GM12878 (cell line): ENCODE data around the gene SLC2A5. TPM values are rescaled to one million over a fixed set of nuclear protein-coding genes. Genes with fewer than 3 reads are reported as not detected.

ENCODE experiments used
- E4F1 ChIP-seq: fragments of 450-650 bp; IDR thresholded peaks from 2 replicates; pipeline ENCODE4 v1.6.1; 2018; ENCODE audit warnings: borderline replicate concordance, mild to moderate bottlenecking; ENCODE audit not compliant: partially characterized antibody
- ESRRA ChIP-seq: IDR thresholded peaks from 2 replicates; pipeline ENCODE4 v1.6.1; 2012; ENCODE audit warnings: mild to moderate bottlenecking, low read length, improper control_type of control experiment
- FOXK2 ChIP-seq: fragments of 450-650 bp; IDR thresholded peaks from 2 replicates; pipeline ENCODE4 v1.6.1; 2017; ENCODE audit warnings: mild to moderate bottlenecking, moderate library complexity
- HDGF ChIP-seq: fragments of 450-650 bp; IDR thresholded peaks from 2 replicates; pipeline ENCODE4 v1.6.1; 2016; ENCODE audit warnings: antibody characterized with exemption
- IRF3 ChIP-seq: fragments of 450-650 bp; IDR thresholded peaks from 2 replicates; pipeline ENCODE4 v1.6.1; 2014; ENCODE audit warnings: mild to moderate bottlenecking
- IRF5 ChIP-seq: fragments of 450-650 bp; IDR thresholded peaks from 2 replicates; pipeline ENCODE4 v1.6.1; 2017; ENCODE audit warnings: borderline replicate concordance
- NFXL1 ChIP-seq: fragments of 450-650 bp; IDR thresholded peaks from 2 replicates; pipeline ENCODE4 v1.6.1; 2017; ENCODE audit warnings: antibody characterized with exemption, mild to moderate bottlenecking, borderline replicate concordance
- NFYB ChIP-seq: IDR thresholded peaks from 2 replicates; pipeline ENCODE4 v1.6.1; 2011; ENCODE audit warnings: low read depth, mild to moderate bottlenecking, low read length, improper control_type of control experiment, moderate library complexity; ENCODE audit not compliant: insufficient read depth
- NR2C1 ChIP-seq: fragments of 450-650 bp; IDR thresholded peaks from 2 replicates; pipeline ENCODE4 v1.6.1; 2017; ENCODE audit warnings: antibody characterized with exemption, mild to moderate bottlenecking, moderate library complexity
- PRDM15 ChIP-seq: fragments of 450-650 bp; formaldehyde crosslinking; IDR thresholded peaks from 2 replicates; pipeline ENCODE4 v1.4.0; 2020; ENCODE audit warnings: mild to moderate bottlenecking, moderate library complexity
- RCOR1 ChIP-seq: conservative IDR thresholded peaks from 2 replicates; pipeline ENCODE4 v1.6.1; 2012; ENCODE audit warnings: low read depth, low read length, improper control_type of control experiment
- SMAD5 ChIP-seq: IDR thresholded peaks from 2 replicates; pipeline ENCODE4 v1.6.1; 2016; ENCODE audit warnings: antibody characterized with exemption, low read depth
- SMC3 ChIP-seq: IDR thresholded peaks from 2 replicates; pipeline ENCODE4 v1.6.1; 2011; ENCODE audit warnings: low read length, improper control_type of control experiment, borderline replicate concordance
- SREBF1 ChIP-seq: IDR thresholded peaks from 2 replicates; pipeline ENCODE4 v1.6.1; 2012; ENCODE audit warnings: mild to moderate bottlenecking, low read length
- SREBF2 ChIP-seq: IDR thresholded peaks from 2 replicates; pipeline ENCODE4 v1.6.1; 2012; ENCODE audit warnings: mild to moderate bottlenecking, low read length
- STAT1 ChIP-seq: fragments of 450-650 bp; conservative IDR thresholded peaks from 2 replicates; pipeline ENCODE4 v1.6.1; 2014; ENCODE audit warnings: antibody characterized with exemption, mild to moderate bottlenecking
- ZBTB11 ChIP-seq: fragments of 450-650 bp; formaldehyde crosslinking; IDR thresholded peaks from 2 replicates; pipeline ENCODE4 v1.5.0; 2022; ENCODE audit warnings: mild to moderate bottlenecking, missing genetic modification characterization
- ZZZ3 ChIP-seq: IDR thresholded peaks from 2 replicates; pipeline ENCODE4 v1.6.1; 2011; ENCODE audit warnings: low read depth; ENCODE audit not compliant: control insufficient read depth, insufficient read length
- polyA plus RNA-seq, 11 experiments: library from polyadenylated mRNA; depleted of rRNA in 4 of 11; unstranded in 6 of 11; stranded (reverse) in 5 of 11; fragments of >200 nt; fragmentation: Nextera tagmentation in 4 of 11; fragmentation: Illumina TruSeq in 1 of 11; extraction: Ambion mirVana in 4 of 11; extraction: Trizol in 1 of 11; gene quantifications; 1 replicate in 1 of 11; 2 replicates in 10 of 11; pipeline versions ENCODE4 v1.2.1 to v1.2.3, GENCODE V29; 2011 to 2016; ENCODE audit warnings: inconsistent platforms in 2 of 11, missing spikeins in 2 of 11, low read depth in 1 of 11
- total RNA-seq, 4 experiments: library from RNA; depleted of rRNA in 3 of 4; stranded (reverse); fragments of >200 nt in 3 of 4; fragmentation: Illumina TruSeq in 1 of 4; extraction: Trizol in 1 of 4; gene quantifications; 2 replicates each; pipeline versions ENCODE4 v1.2.1 to v1.2.3, GENCODE V29; 2013 to 2021

Gene SLC2A5
- total and polyA plus RNA-seq, 10 of the 15 experiments (the other 5 are each of a cell fraction or from before 2014, with no cell fraction given) = 4.5 to 76.6 (median 23.9) TPM

- TF ChIP-seq RCOR1 (no peak), STAT1 (no peak), HDGF (no peak), ZZZ3 (no peak), ESRRA (no peak), E4F1 (no peak), SREBF1 (no peak), SREBF2 (no peak), NFYB (no peak), NFXL1 (no peak), SMC3 (no peak), NR2C1 (no peak), SMAD5 (no peak), IRF3 (no peak), ZBTB11 (CRISPR knock-in tag) (no peak), FOXK2 (no peak), PRDM15 (no peak), IRF5 (no peak)
Observed at GRCh38 chr1:9066945-9067807, 2.3 kb downstream of the SLC2A5 start (continued).
